T-helper 2 cell treated with Interferon-gamma antibody and Interleukin-4, amounts not matched to agents 5 μg/mL and 100 μg/mL, for 36 hours (primary cell): Measurements from ENCODE around the gene PAM.
"Not testable (repeated sequence)": the region's sequence is repeated elsewhere in the genome, so short reads cannot be mapped to it uniquely, and the experiment has no call there.

Experiments used
- DNase-seq: peaks from one replicate; pipeline ENCODE4 v3.0.0; 2021; ENCODE audit warnings: low spot score
- H3K27ac Mint-ChIP-seq: one replicate; pipeline ENCODE4 v1.8.0; 2021; ENCODE audit warnings: mild to moderate bottlenecking, mixed read lengths
- H3K27me3 Mint-ChIP-seq: one replicate; pipeline ENCODE4 v1.8.0; 2021; ENCODE audit warnings: low read depth, mixed read lengths
- H3K36me3 Mint-ChIP-seq: one replicate; pipeline ENCODE4 v1.8.0; 2021; ENCODE audit warnings: low read depth, mixed read lengths
- H3K4me1 Mint-ChIP-seq: one replicate; pipeline ENCODE4 v1.8.0; 2021; ENCODE audit warnings: low read depth, mixed read lengths
- H3K4me3 Mint-ChIP-seq: one replicate; pipeline ENCODE4 v1.8.0; 2022; ENCODE audit warnings: mild to moderate bottlenecking, moderate library complexity, mixed read lengths
- H3K9me3 Mint-ChIP-seq: one replicate; pipeline ENCODE4 v1.8.0; 2021; ENCODE audit warnings: mixed read lengths

The PAM gene

GRCh38 chr5:102903074-102903871 lies 148.2 kb downstream of the PAM start:
- no peak overlapping the region for H3K4me3 Mint-ChIP-seq
- no peaks in the 10 kb centered on the region for H3K27me3 Mint-ChIP-seq
- H3K27ac Mint-ChIP-seq, result no peak overlapping the region
- H3K9me3 Mint-ChIP-seq, result no peaks in the 10 kb centered on the region
- DNase-seq, result no peak
- H3K4me1 Mint-ChIP-seq, result no peaks in the 10 kb centered on the region
- H3K36me3 Mint-ChIP-seq, result no peaks in the 10 kb centered on the region

DNA sequence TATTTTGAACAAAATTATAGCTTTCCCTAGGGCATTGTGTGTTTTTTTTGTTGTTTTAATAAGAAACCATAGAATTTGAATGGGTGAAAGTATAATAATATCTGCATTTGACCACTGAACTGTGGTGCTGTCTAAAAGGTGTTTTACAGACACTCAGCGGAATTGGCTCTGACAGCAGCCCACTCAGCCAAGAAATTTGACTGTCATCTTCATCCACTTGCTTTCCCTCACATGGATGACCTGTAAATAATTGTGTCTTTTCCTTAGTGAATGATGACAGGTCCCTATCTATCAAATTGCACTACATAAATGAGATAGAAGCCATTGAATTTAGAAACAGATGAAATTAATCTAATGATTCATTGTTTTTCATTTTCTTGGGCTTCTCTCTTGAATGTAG lies 150.0 kb downstream of the PAM start:
- Mint-ChIP-seq H3K27me3 (no peaks in the 10 kb centered on the region), H3K4me3 (no peak overlapping the region), H3K27ac (no peak overlapping the region), H3K9me3 (no peaks in the 10 kb centered on the region), H3K4me1 (no peaks in the 10 kb centered on the region), H3K36me3 (no peaks in the 10 kb centered on the region)
- DNase-seq, result no peak

GRCh38 chr5:102907099-102907498 lies 152.0 kb downstream of the PAM start:
- not testable (repeated sequence) for H3K27ac Mint-ChIP-seq, H3K27me3 Mint-ChIP-seq, H3K36me3 Mint-ChIP-seq, H3K4me1 Mint-ChIP-seq, H3K4me3 Mint-ChIP-seq, DNase-seq, H3K9me3 Mint-ChIP-seq

DNA sequence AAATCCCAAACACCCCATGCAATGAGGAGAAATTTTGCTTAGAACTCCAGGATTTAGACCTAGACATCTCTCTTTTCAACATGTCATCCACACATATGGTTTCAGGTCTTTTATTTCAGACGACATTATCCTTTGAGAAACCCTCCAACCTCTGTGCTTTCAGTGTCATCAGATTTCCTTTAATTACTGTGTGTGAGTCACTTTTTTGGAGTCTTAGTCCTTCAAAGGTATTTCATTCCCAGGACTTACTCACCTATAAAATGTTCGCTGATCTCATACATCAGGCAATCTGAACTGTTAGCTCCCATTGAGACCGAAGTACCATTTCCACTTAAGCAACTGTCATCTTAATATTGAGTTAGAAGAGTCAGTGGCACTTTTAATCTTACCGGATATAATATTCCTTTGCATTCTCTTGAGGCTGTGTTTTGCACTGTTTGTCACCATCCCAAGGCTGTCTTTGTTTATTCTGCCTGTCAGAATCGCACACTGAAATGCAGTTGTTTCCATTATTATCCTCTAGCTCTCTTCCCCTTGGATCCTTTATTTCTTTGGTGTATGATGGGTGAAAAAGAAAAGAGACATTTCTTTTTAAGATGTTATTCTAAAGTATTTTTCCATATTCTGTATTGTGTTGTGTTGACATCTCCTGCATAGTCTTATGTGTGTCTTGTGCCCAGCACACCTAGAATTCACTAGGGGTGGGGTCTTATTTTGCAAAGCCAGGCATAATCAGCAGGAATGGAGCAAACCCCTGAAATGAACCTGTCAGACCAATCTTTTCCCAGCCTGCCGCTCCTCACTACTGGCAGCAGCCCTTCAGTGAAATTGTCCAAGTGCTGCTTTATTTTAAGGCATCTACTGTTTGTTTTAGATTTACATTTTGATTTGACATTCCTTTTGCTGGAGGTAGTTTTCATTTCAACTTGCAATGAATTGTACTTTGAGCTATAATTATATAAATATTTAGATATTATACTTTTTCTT lies 155.4 kb downstream of the PAM start:
- no peaks in the 10 kb centered on the region for H3K4me1 Mint-ChIP-seq
- no peak overlapping the region for H3K27ac Mint-ChIP-seq
- DNase-seq, result no peak
- no peaks in the 10 kb centered on the region for H3K9me3 Mint-ChIP-seq
- no peaks in the 10 kb centered on the region for H3K36me3 Mint-ChIP-seq
- no peak overlapping the region for H3K4me3 Mint-ChIP-seq
- H3K27me3 Mint-ChIP-seq, result no peaks in the 10 kb centered on the region

DNA sequence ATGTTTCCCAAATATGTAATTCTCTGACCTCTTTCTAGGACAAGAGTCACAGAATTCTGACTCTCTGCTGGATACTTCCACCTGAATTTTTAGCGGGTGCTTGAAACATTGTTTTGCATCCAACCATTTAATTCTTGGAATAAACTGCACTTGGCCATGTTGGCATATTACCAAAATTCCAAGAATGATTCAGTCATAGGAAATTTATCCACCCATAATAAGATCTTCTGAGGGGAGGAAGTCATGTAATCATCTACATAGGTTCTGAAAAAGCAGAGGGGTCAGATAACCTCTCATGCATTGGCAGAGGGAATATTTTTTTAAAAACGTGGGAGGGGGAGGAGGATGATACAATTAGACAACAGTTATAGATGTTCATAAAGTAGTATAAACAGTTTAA lies 156.9 kb downstream of the PAM start:
- Mint-ChIP-seq H3K4me1 (no peaks in the 10 kb centered on the region), H3K27me3 (no peaks in the 10 kb centered on the region), H3K36me3 (no peaks in the 10 kb centered on the region), H3K9me3 (no peaks in the 10 kb centered on the region), H3K27ac (no peak overlapping the region), H3K4me3 (no peak overlapping the region)
- DNase-seq, result no peak

GRCh38 chr5:102916109-102916508 lies 161.0 kb downstream of the PAM start:
- no peak overlapping the region for H3K27ac Mint-ChIP-seq
- H3K27me3 Mint-ChIP-seq, result no peaks in the 10 kb centered on the region

DNA sequence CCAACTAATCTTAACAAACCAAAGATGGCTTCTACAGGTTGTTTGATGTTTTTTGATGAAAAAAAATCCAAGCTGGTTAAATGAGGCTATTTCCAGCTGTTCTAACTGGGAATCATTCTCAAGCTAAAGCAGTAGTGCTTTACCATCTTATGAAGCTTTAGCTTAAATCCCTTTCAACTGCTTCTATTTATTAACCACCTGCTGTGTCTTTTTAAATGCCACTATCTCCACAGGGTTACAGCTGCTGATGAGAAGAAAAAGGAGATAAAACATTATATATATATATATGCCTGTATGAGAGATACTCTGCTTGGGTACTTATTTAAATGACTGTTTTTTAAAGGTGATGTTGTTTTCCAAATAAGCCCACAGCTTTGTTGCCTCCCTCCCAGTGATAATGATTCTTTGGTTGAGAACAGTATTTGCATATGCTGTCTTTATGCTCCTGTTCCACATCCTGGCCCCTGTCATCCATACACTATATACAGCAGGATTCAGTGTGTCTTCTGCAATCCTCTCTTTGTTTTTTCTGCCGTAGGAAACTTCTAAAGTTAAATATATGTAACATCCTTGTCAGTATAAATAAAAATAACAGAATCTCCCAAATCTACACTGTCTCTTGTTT lies 164.0 kb downstream of the PAM start:
- H3K36me3 Mint-ChIP-seq, result no peaks in the 10 kb centered on the region
- no peaks in the 10 kb centered on the region for H3K27me3 Mint-ChIP-seq
- H3K4me3 Mint-ChIP-seq, result no peak overlapping the region
- H3K4me1 Mint-ChIP-seq, result no peaks in the 10 kb centered on the region
- no peaks in the 10 kb centered on the region for H3K9me3 Mint-ChIP-seq
- no peak overlapping the region for H3K27ac Mint-ChIP-seq
- DNase-seq, result no peak

More at GRCh38 chr5:102916109-102916508, 161.0 kb downstream of the PAM start:
- no peaks in the 10 kb centered on the region for H3K36me3 Mint-ChIP-seq
- no peaks in the 10 kb centered on the region for H3K4me1 Mint-ChIP-seq
- DNase-seq, result no peak
- no peaks in the 10 kb centered on the region for H3K9me3 Mint-ChIP-seq
- H3K4me3 Mint-ChIP-seq, result no peak overlapping the region

DNA sequence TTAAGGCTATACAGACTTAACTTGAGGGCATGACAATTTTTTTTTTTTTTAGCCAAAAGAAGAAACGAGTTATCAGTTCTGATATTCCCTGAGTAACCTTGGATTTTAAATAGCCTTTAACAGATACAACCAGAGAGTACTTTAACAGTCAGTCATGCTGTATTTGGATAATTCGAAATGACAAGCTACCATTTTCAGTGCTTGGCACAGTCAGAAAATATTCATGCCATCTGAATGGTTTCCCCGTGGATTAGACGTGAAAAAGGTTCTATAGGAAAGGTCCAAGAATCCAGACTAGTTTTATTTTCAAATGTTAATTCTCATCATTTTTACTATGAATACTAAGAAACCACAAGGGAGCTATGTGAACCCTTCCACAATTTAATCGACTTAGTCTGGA lies 165.7 kb downstream of the PAM start:
- Mint-ChIP-seq H3K36me3 (no peaks in the 10 kb centered on the region), H3K4me3 (no peak overlapping the region), H3K27me3 (no peaks in the 10 kb centered on the region), H3K27ac (no peak overlapping the region), H3K9me3 (no peaks in the 10 kb centered on the region), H3K4me1 (no peaks in the 10 kb centered on the region)
- no peak for DNase-seq

GRCh38 chr5:102921341-102922044 lies 166.4 kb downstream of the PAM start:
- Mint-ChIP-seq H3K27me3 (no peaks in the 10 kb centered on the region), H3K27ac (no peak overlapping the region), H3K4me3 (no peak overlapping the region), H3K36me3 (no peaks in the 10 kb centered on the region), H3K4me1 (no peaks in the 10 kb centered on the region), H3K9me3 (no peaks in the 10 kb centered on the region)
- DNase-seq, result no peak

- no peak for DNase-seq
- no peaks in the 10 kb centered on the region for H3K27me3 Mint-ChIP-seq
- no peak overlapping the region for H3K27ac Mint-ChIP-seq
- no peaks in the 10 kb centered on the region for H3K36me3 Mint-ChIP-seq
- H3K4me1 Mint-ChIP-seq, result no peaks in the 10 kb centered on the region
- no peaks in the 10 kb centered on the region for H3K9me3 Mint-ChIP-seq
- H3K4me3 Mint-ChIP-seq, result no peak overlapping the region
Measured at GRCh38 chr5:102922111-102922720, 167.1 kb downstream of the PAM start.

DNA sequence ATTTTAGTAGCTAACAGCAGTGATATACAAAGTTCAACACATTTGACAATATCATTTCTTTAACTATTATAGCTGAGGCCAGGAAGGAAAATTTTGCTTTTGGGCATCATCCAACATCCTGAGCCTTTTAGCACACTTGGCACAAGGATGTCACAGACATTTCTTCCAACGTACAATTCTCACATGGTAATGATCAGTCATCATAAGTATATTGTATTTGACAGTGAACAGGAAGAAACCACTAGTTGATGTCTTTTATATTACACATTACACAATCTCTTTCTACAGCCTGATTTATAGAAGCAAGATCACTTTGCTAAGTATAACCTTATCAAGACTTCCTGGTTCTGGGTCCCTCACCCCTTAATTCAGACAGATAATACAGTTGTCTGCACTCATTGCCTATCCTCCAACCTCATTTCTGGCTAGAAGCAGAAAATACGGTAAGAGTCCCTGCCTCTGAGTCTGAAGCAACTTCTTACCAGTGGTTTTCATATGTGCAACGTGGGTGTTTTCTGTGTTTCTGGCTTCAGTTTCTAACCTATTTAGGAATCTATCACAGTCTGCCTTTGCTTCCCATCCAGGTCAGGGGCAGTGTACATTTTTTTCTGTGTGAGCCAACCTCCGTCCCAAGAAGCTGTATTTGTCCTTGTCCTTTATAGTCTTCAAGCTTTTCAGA lies 167.8 kb downstream of the PAM start:
- Mint-ChIP-seq H3K4me3 (no peak overlapping the region), H3K27ac (no peak overlapping the region), H3K9me3 (no peaks in the 10 kb centered on the region), H3K36me3 (no peaks in the 10 kb centered on the region), H3K27me3 (no peaks in the 10 kb centered on the region), H3K4me1 (no peaks in the 10 kb centered on the region)
- no peak for DNase-seq

- Mint-ChIP-seq H3K4me3 (no peak overlapping the region), H3K27ac (no peak overlapping the region), H3K4me1 (no peaks in the 10 kb centered on the region), H3K27me3 (no peaks in the 10 kb centered on the region), H3K36me3 (no peaks in the 10 kb centered on the region), H3K9me3 (no peaks in the 10 kb centered on the region)
- no peak for DNase-seq
Measured at GRCh38 chr5:102924963-102925362, 169.9 kb downstream of the PAM start.

DNA sequence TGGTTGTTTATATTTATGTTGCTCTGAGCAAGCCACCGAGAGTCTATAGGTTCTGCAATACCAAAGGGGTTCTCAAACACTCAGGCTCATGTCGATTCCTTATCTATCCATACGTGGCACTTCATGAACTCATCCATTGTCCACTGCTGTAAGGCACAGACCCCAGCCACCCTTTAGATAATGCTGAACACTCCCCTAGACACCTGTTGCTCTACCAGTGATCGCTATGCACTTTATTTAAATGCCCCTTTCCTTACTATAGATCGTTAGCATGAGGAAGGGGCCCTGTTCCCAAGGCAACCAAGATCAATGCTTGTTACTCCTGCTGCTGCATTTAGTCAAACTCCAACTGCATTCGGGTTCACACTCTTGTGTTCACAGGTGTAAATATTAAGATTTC lies 171.9 kb downstream of the PAM start:
- H3K27me3 Mint-ChIP-seq, result no peaks in the 10 kb centered on the region
- H3K36me3 Mint-ChIP-seq, result no peaks in the 10 kb centered on the region
- DNase-seq, result no peak
- no peak overlapping the region for H3K27ac Mint-ChIP-seq
- no peak overlapping the region for H3K4me3 Mint-ChIP-seq
- H3K4me1 Mint-ChIP-seq, result no peaks in the 10 kb centered on the region
- no peaks in the 10 kb centered on the region for H3K9me3 Mint-ChIP-seq
